ENCODE data around the gene BFSP2.

The BFSP2 gene

DNA sequence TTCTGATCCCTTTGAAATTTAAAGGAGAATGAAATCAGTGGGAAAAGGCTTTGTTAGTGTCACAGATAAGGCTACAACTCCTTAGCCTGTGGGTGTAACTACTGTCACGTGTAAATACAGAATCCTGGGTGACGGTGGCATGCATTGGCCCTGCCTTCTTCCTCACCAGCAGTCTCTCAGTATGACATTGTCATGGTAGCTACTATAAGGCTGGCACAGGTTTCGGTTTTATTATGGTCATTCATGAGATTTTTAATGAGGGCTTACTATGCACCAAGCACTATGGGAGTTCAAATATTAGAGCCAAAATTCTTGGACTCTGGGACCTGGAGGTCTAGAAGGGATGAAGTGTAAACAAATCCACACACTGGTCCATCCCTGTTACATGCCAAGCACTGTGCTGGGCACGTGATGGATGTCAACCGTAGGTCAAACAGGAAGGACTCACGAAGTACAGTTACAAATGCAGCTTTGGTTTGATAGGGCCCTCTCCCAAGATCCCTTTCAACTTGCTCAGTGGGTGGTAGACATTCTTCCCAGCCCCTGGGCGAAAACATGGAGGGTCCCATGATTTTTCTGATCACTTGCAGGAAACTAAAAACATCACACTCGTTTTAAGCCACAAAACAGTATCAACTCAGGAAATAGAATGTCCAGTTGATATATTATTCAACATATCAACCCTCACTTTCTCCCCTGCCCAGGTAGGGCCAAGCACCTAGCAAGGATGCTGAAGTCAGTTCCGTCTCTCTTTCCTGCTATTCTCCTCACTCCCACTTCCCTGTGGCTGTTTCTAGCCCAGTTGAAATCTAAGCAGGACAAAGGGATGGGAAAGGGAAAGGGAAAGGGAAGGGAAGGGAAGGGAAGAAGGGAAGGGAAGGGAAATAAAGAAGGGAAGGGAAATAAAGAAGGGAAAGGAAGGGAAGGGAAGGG lies 25.3 kb downstream of the BFSP2 start:
- DNase-seq, result no peak

DNA sequence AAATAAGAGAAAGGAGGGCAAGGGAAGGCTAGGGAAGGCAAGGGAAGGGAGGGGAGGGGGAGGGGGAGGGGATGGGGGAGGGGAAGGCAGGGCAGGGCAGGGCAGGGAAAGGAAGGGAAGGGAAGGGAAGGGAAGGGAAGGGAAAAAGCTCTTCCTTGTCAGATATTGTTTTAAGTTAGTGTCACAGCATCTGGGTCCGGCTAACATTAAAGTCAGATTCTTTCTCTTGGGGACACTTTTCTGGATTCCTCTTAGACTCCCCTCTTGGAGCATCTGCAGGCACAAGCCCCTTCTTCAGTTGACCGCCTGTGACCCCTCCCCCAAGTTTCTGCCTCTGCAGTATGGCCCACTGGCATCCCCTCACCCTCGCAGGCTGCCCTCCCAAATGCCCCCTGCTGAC lies 26.0 kb downstream of the BFSP2 start:
- no peak for DNase-seq

DNA sequence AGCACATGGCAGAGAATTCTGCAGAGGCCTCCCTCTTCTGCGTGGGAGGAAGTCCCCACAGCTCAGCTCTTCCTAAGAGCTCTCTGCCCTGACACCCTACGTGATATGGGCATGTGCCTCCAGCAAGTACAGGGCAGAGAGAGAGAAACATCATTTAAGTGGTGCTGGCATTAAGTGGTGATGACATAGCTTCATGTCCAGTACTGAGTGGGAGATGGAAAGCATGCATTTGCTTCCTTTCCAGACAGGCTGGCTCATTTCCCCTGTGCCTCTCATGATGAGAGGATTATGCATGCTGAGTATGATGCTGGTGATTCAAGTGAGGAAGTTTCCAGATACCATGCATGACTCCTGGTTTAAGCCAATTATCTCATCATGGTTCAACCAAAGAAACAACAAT lies 26.9 kb downstream of the BFSP2 start:
- no peak for DNase-seq

DNA sequence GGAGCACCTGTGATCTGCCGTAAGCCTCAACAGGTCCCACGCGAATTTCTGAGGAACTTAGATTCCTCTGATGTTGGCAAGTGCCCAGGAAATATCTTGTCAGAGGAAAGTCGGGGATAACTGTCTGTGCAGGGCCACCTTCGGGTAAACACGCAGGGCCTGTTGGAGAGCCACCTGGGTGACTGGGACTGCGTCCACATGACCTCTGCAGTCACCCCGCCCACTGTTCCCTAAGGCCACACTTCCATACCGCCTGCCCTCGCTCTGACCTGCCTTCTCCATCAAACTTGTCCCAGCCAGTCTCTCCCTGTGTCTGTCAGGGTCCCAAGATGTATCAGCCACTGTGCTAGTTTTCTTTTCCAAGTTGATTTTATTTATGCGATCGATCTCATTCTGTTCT lies 28.7 kb downstream of the BFSP2 start:
- peak; percentile 70 for DNase-seq

DNA sequence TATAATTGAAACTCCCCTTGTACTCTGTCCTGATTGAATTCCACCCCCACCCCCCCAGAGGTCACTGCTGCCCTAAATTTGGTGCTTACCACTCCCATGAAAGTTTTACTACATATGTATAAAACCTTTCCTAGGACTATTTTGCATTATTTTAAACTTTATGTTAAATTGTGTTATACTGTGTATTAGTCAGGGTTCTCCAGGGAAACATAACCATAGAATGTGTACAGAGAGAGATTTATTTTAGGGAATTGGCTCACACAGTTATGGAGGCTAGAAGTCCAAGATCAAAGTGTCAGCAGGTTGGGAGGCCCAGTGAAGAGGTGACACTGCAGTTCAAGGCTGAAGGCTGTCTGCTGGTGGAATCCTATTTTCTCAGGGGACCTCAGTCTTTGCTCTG lies 29.2 kb downstream of the BFSP2 start:
- DNase-seq, result no peak

DNA sequence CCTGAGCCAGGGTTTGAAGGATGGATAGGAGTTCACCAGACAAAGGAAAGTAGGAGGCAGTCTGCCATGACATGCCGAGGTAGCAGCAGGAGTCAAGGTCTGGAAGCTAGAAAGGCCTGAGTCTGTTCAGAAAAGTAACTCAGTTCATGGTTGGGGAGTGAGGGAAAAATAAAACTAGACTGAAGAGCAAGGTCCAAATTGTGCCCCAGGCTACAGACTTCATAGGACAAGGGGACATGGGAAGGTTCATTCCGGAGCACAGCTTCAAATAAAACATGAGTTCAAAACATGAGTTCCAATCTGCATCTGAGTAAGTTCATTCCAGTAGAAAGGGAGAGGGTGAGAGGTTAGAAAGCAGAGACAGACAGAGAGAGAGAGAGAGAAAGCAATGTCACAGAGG lies 39.7 kb downstream of the BFSP2 start:
- DNase-seq, result no peak

DNA sequence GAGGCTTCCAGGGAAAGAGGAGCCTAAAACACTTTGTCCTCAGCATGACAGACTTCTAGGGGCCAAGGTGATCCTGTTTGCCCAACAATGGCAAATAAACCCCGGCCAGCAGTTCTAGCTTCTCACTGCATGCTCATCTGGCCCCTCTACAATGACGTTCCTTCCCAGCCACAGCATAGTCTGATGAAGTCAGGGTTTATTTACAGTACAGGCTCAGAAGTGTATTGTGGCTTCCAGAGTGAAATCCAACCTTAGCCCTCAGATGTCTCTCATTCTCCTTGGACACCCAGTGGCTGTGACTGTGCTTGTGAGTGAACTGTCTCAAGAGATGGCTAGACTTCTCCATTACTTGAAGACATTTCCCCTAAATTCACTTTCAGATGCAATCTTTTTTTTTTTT lies 40.8 kb downstream of the BFSP2 start:
- DNase-seq, result no peak

DNA sequence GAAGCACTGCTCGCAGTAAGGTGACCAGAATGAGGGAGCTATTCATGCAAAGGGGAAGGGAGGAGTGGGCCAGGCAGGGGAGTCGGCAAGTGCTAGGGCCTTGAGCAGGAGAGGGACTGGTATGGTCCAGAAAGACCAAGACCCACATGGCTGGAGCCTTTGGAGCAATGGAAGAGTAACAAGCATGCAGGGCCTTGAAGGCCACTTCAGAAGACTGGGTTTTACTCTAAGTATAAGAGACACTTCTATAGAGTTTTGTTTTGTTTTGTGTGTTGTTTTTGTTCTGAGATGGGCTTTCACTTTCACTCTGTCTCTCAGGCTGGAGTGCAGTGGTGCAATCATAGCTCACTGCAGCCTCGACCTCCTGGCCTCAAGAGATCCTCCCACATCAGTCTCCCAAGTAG lies 42.0 kb downstream of the BFSP2 start:
- DNase-seq, result no peak

DNA sequence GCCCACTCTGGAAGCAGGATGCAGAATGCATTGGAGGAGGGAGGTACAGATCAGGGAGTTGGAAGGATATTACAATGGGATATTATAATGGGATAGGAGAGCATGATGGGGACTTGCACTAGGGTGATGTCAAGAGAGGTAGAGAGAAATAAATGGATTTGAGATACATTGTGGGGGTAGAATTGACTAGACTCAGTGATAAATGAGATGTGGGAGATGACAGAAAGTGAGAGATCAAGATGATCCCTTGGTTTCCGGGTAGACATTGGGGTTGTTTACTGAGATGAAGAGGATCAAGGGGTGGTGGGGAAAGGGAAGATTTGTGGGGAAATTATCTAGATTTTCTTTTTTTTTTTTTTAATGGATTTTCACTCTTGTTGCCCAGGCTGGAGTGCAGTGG lies 42.7 kb downstream of the BFSP2 start:
- no peak for DNase-seq

DNA sequence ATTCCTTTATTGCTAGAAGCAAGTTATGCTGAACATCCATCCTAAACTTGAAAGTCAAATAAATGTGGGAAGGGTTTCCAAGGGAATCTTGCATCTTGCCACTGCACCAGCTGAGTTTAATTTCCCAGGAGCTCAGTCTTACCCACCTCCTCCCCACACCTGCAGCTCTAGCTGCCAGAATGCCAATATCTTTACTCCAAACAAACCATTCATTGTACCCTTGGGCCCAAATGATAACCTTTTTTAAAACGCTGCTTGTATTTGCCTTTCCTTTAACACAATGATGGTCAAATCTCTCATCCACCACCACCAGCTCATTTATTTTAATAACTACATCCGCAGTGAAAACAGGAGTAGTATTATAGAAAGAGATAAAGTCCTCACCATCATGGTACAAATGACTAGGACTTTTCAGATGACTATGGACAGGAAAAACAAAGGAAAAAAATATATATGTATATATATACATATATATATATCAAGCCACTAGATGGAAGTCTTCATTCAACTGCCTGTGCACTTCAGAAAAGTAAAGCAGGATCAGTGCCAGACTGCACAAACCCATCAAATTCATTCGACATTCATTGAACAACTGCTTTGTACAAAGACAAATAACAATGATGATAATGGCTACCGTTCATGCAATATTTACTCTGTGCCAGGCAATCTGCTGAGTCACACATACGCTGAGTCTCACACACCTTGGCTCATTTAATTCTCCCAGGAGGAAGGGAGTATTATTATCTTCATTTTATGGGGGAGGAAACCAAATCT lies 44.0 kb downstream of the BFSP2 start:
- DNase-seq, result no peak

DNA sequence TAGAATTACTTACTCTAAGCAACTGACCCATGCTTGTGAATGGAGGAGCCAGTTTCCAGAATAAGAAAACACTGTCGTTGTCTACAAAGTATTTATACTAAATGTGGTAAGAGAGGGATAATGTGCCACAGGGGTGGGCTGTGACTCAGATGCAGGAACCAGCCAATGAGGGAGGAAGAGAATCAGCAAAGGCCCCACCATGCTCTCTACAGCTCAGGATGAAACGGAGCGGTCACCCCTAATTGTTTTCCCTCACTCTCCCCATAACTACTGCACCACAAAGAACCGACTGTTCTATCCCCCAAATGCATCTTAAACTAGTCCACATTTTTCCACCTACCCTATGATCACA lies 44.5 kb downstream of the BFSP2 start:
- DNase-seq, result no peak

DNA sequence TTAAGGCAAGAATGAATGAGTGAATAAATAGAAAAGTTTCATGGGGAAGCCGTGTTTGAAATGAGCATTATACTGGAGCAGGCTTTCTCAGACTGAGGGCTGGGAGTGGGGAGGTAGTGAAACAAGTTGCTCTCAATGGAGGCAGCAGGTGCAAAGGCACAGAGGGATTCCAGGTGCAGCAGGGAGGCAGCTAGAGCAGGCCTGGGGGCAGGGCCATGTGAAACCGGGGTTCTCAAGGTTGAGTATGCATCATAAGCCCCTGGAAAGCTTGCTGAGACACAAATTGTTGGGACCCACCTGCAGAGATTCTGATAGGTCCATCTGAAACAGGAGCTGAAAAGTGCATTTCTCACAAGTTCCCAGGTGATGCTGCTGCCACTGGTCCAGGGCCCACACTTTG lies 45.3 kb downstream of the BFSP2 start:
- DNase-seq, result no peak

DNA sequence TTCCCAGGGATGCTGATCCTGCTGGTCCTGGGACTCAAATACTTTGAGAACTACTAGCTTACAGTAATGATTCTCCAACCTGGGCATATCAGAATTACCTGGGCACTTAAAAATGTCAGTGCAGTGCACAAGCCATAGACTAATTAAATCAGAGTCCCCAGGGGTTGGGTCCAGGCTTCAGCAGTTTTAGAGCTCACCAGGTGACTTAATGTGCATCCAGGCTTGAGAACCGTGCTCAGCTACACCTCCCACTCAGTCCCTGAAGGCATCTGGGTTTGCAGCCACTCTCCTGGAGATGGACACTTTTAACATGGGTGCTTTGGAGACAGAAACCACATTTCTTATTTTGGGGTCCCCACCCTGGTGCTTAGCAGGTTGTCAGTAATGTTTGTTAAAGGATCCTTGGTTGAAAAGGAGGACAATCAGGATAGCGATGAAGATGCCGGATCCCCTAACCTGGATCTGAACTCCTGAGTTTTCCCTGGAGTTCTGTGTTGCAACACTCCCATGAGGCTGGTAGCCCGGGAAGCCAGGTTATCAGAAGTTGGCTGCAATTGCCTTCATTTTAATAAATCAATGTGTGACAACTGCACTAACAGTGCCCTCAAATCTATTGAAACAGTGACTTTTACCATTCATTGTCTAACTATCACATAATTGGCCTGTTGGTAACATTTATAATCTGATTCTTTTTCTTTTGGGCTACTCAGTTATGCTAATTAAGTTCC lies 48.1 kb downstream of the BFSP2 start:
- DNase-seq, result no peak

DNA sequence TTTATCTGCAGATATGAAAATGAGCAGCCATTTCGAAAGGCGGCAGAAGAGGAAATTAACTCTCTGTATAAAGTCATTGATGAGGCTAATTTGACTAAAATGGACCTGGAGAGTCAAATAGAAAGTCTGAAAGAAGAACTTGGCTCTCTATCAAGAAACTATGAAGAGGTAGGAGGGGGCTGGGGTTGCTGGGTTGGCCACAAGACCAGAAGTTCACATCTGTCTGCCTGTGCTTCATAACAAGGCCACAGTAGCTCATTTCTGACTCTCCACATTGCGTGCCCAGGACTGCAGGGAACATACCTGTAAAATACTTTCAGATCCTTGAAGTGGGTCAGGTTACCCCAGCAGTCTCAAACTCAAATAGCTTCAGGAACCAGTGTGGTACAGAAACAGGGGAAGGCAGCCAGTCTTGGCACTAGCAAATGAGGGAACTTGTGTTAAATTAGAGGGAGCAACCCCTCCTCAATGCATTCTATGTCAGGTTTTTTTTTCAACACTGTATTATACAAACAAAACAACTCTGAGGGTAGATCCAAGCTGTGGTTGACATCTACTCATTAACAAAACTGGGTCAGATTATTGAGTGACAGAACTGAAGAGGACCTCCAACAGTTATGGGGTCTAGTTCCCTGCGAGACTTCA lies 48.7 kb downstream of the BFSP2 start:
- no peak for DNase-seq

DNA sequence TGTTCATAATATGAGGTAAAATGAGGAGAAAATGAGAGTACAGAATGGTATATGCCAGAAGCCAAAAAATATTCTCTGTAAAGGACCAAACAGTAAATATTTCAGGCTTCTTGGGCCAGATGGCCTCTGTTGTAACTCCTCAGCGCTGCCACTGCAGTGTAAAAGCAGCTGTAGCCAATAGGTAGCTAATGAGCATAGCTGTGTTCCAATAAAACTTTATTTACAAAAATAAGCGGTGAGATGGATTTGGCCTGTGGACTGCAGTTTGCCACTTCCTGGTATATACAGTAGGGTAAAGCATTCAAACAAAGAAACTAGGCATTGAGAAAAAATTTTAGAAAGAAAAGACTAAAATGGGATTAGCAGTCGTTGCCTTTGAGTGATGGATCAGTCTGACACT lies 51.5 kb downstream of the BFSP2 start:
- no peak for DNase-seq

DNA sequence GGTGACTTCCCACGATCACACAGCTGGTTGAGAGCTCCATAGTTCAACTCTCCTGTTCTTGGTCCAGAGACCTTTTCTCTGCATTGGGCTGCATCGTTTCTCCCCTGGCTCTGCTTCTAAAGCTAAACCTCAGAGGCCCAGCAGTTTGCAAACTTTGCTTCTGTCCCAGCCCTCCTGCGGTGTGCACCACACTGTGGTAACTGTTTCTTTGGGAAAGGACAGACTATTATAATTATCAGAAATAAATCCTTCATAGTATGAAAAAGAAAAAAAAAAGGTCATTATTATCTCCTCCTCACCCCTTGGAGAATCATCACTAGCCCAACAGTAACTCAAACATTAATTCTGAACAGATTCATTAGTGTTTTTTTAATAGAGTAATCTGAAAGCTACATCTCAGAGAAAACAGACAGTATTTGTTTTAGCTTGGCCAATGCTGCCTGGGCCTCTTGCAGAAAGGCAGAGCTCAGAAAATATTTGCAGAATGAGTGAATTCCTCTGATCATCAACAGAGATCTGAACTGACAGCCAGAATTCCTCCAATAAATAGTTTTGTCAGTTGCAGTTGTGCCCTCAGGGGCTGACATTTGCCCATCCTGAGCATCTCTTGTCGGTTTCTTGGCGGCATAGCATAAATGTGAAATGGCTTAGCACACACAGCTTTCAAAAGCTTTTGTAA lies 52.9 kb downstream of the BFSP2 start:
- peak; percentile 93 for DNase-seq

DNA sequence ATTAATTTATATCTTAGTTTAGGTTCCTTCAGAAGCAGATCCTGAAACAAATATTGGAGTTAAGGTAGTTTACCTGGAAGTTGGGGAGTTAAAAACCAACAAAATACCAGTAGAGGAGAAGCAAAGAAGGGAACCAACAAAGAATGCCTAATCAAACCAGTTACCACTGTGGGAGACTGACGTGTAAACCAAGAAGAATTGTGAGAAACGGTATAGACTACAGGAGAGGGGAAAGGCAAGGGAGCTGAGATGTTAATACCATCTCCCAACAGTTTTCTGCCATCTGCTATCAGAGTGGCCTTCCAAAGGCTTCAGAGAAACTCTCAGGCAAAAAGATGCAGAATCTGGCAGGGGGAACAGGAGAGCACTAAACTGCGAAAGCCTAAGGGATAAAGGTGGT lies 53.5 kb downstream of the BFSP2 start:
- no peak for DNase-seq

DNA sequence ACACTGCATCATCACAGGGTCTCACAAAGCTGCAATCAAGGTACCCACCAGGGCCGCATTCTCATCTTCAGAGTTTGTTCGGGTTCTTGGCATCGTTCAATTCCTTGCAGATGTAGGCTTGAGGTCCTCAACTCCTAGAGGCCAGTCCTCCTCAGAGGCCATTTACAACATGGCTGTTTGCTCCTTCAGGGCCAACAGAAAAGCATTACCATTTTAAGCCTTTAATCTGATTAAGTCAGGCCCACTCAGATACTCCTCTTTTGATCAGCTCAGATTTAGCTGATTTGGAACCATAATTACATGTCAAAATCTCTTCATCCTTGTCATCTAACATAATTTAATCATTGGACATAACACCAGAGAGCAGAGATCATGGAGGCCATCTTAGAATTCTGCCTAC lies 55.4 kb downstream of the BFSP2 start:
- no peak for DNase-seq

DNA sequence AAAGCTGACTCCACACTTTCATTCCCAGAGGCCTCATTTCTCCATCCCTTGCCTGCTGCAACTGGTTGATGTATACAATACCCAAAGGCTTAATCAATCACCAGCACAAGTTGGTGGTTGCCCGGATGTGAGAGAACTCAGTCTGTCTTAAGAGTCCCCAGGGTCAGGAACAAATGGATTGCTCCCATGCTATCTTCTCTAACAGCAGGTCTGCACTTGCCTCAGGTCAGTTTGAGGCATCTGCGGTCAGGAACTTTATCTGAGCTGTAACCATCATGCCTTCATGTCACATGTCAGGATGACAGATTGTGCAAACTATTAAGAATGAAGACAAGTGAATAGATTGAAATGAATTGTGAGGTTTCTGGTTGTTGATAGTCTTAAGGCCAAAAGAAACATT lies 56.1 kb downstream of the BFSP2 start:
- peak; percentile 77 for DNase-seq

DNA sequence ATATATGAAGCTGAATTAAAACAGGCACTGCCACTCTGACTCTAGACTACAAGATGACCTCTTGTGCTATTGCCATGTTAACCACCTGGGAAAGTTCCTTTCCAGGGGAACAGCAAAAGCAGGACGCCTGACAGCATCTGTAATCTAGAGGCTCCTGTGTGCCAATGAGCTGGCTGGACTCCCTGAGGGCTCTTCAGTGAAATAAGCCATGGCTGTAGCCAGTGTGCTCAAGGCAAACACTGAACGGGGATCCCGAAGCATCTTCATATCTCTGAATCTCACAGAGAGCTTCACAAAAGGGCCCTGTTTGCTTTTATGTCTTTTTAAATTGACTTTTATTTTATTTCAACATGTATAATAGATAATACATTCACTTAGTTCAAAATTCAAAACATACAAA lies 57.2 kb downstream of the BFSP2 start:
- peak; percentile 76 for DNase-seq

DNA sequence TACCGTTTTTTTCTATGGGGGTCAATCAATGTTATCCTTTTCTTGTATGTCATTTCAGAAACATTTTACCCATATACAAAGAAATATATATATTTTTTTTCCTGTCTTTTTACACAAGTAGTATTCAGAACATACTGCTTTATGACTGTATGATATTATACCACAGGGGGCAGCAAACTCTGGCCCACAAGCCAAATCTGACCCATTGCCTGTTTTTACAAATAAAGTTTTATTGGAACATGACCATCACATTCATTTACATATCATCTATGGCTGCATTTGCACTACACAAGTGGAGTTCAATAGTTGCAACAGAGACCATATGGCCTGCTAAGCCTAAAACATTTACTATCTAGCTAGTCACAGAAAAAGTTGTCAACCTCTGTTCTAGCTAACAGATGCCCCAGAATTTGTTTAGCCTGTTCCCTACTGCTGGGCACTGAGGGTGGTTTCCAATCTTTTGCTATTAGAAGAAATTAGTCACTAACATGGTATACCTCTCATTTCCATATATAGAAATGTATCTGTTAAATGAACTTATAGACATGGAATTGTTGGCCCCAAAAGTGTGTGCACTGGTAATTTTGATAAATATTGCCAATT lies 57.7 kb downstream of the BFSP2 start:
- DNase-seq, result no peak

DNA sequence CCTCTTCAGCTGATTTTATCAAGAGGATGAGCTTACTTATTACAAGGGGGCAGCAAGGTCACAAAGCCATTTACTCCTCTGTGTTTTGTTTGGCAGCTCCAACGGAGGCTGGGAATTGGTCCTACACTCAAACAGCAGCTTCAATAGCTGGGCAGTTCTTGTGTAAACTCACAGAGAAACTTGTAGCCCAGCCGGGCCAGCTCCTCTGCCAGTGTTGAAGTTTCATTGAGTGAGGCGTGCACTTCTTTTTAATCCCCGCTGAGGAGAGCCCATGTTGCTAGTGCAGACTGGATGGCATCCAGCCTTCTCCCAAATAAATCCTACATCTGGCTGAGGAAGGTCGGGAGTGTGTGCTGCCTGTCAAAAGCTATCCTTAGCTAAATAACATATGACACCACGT lies 59.5 kb downstream of the BFSP2 start:
- no peak for DNase-seq

All from islet precursor cell (in vitro differentiated cells).